ENCODE results near the gene SERF2. TPM values are rescaled to one million over a fixed set of nuclear protein-coding genes. Genes with fewer than 3 reads are reported as not detected.

Gene SERF2
- total RNA-seq, 1 donor from 2014 or later = 564 TPM

- Histone ChIP-seq H3K4me3 (peak overlapping the region in 1 of 2 donors; percentile 91), H3K27ac (peak overlapping the region; percentile 99), H3K4me1 (peaks cover 55% of the 10 kb centered on the region), H3K36me3 (peaks cover 0 to 26% of the 10 kb centered on the region in 2 donors), H3K27me3 (no peaks in the 10 kb centered on the region), H3K9me3 (no peaks in the 10 kb centered on the region)
- TF ChIP-seq POLR2A (IDR thresholded peaks at IDR 0.05) (no peak), POLR2AphosphoS5 (IDR thresholded peaks at IDR 0.05; ENCODE audit: insufficient read depth in 1 of 2, low read depth in 1 of 2) (no peak), CTCF (IDR thresholded peaks at IDR 0.05) (no peak)
- DNase-seq (ENCODE audit: extremely low spot score in 2 of 2) = no peak
- intact Hi-C loops (cut with DNase I) = no loop called here
Observed at GRCh38 chr15:43794269-43795037, 2.3 kb downstream of the SERF2 start.

GRCh38 chr15:43795197-43795596, 3.1 kb downstream of the SERF2 start:
- DNase-seq (ENCODE audit: extremely low spot score in 2 of 2) = no peak
- peaks cover 0 to 26% of the 10 kb centered on the region in 2 donors for H3K36me3 ChIP-seq
- H3K4me1 ChIP-seq = peaks cover 62% of the 10 kb centered on the region
- no peaks in the 10 kb centered on the region for H3K27me3 ChIP-seq
- TF ChIP-seq POLR2A (IDR thresholded peaks at IDR 0.05) = no peak
- TF ChIP-seq POLR2AphosphoS5 (IDR thresholded peaks at IDR 0.05; ENCODE audit: insufficient read depth in 1 of 2, low read depth in 1 of 2) = no peak
- no peak for TF ChIP-seq CTCF (IDR thresholded peaks at IDR 0.05)
- peak overlapping the region; percentile 7 for H3K27ac ChIP-seq
- intact Hi-C loops (cut with DNase I) = no loop called here
- no peak overlapping the region for H3K4me3 ChIP-seq
- no peaks in the 10 kb centered on the region for H3K9me3 ChIP-seq

GRCh38 chr15:43795997-43796396, 3.9 kb downstream of the SERF2 start:
- intact Hi-C loops (cut with DNase I) = no loop called here
- Histone ChIP-seq H3K27ac (no peak overlapping the region), H3K4me1 (peaks cover 63% of the 10 kb centered on the region), H3K9me3 (no peaks in the 10 kb centered on the region), H3K27me3 (no peaks in the 10 kb centered on the region), H3K4me3 (no peak overlapping the region), H3K36me3 (peaks cover 0 to 26% of the 10 kb centered on the region in 2 donors)
- DNase-seq (ENCODE audit: extremely low spot score in 2 of 2) = no peak
- no peak for TF ChIP-seq POLR2A (IDR thresholded peaks at IDR 0.05)
- no peak for TF ChIP-seq POLR2AphosphoS5 (IDR thresholded peaks at IDR 0.05; ENCODE audit: insufficient read depth in 1 of 2, low read depth in 1 of 2)
- no peak for TF ChIP-seq CTCF (IDR thresholded peaks at IDR 0.05)

- H3K36me3 ChIP-seq = peaks cover 0 to 28% of the 10 kb centered on the region in 2 donors
- no peak overlapping the region for H3K27ac ChIP-seq
- peaks cover 69% of the 10 kb centered on the region for H3K4me1 ChIP-seq
- no peak overlapping the region for H3K4me3 ChIP-seq
- intact Hi-C loops (cut with DNase I) = no loop called here
- DNase-seq (ENCODE audit: extremely low spot score in 2 of 2) = no peak
- H3K27me3 ChIP-seq = no peaks in the 10 kb centered on the region
- no peaks in the 10 kb centered on the region for H3K9me3 ChIP-seq
- no peak for TF ChIP-seq POLR2A (IDR thresholded peaks at IDR 0.05)
- no peak for TF ChIP-seq CTCF (IDR thresholded peaks at IDR 0.05)
- no peak for TF ChIP-seq POLR2AphosphoS5 (IDR thresholded peaks at IDR 0.05; ENCODE audit: insufficient read depth in 1 of 2, low read depth in 1 of 2)
Observed at GRCh38 chr15:43796566-43796965, 4.4 kb downstream of the SERF2 start.

All from vagina (tissue), 2 donors.